ENCODE results near the gene CCL5. TPM values are rescaled to one million over a fixed set of nuclear protein-coding genes. Genes with fewer than 3 reads are reported as not detected.

Gene CCL5
- total RNA-seq, 1 experiment from 2014 or later, result not detected

GRCh38 chr17:35912942-35913341 is 32.8 kb upstream of the CCL5 start:
- no peaks in the 10 kb centered on the region for H4K20me1 ChIP-seq (ENCODE audit: control insufficient read depth, insufficient read depth, insufficient read length)
- Mint-ChIP-seq H3K4me3 (no peak overlapping the region), H3K4me1 (no peaks in the 10 kb centered on the region), H3K9me3 (peaks cover 17 to 59% of the 10 kb centered on the region in 2 experiments), H3K27me3 (ENCODE audit: low read depth) (peaks cover 15% of the 10 kb centered on the region), H3K36me3 (ENCODE audit: insufficient read depth in 1 of 3, low read depth in 3 of 3) (peaks cover 3 to 21% (median 11%) of the 10 kb centered on the region in 3 experiments), H3K27ac (no peak overlapping the region)
- no peaks in the 10 kb centered on the region for H3K4me1 ChIP-seq (ENCODE audit: insufficient read depth, low read length)
- H3K27me3 ChIP-seq (ENCODE audit: insufficient read depth, low read length), result no peaks in the 10 kb centered on the region
- H2BK20ac ChIP-seq (ENCODE audit: low read depth, low read length, poor library complexity, severe bottlenecking), result no peak overlapping the region
- H4K8ac ChIP-seq (replicated peaks; ENCODE audit: insufficient read length, low read depth, low read length), result no peak overlapping the region
- H3K27ac ChIP-seq (ENCODE audit: insufficient read length, low read depth, low read length), result no peak overlapping the region
- H2BK5ac ChIP-seq (ENCODE audit: insufficient read length, low read length), result no peak overlapping the region
- H4K91ac ChIP-seq (ENCODE audit: insufficient read length, low read depth, low read length), result no peak overlapping the region
- DNase-seq, result no peak
- H3K23ac ChIP-seq (ENCODE audit: insufficient read length, low read depth, low read length), result no peak overlapping the region
- H3K79me1 ChIP-seq (ENCODE audit: insufficient read depth, low read depth, low read length, poor library complexity, severe bottlenecking), result no peaks in the 10 kb centered on the region
- no peak overlapping the region for H3T11ph ChIP-seq (ENCODE audit: low read length)
- H2BK12ac ChIP-seq (ENCODE audit: insufficient read length, low read depth, low read length), result no peak overlapping the region
- H3K18ac ChIP-seq (ENCODE audit: insufficient read length, low read depth, low read length), result no peak overlapping the region
- WGBS (ENCODE audit: extremely low coverage, insufficient read length, low lambda C conversion rate), result no CpG with 5 or more reads among the region's 2 CpGs
- no peaks in the 10 kb centered on the region for H3K23me2 ChIP-seq (ENCODE audit: insufficient read length, low read depth, low read length, poor library complexity, severe bottlenecking)
- H4K5ac ChIP-seq (ENCODE audit: insufficient read length, low read depth, low read length), result no peak overlapping the region
- H2AK5ac ChIP-seq (ENCODE audit: insufficient read length, low read length), result no peak overlapping the region
- no peak overlapping the region for H3K4me2 ChIP-seq (ENCODE audit: insufficient read depth, insufficient read length, low read length)
- H3K9ac ChIP-seq (ENCODE audit: extremely low read depth, insufficient read length, low read length), result no peak overlapping the region
- H2BK120ac ChIP-seq (ENCODE audit: low read depth, low read length, poor library complexity, severe bottlenecking), result no peak overlapping the region
- no peak overlapping the region for H3K14ac ChIP-seq (ENCODE audit: insufficient read depth, low read length)
- TF ChIP-seq CTCF (conservative IDR thresholded peaks at IDR 0.05), result no peak
- H2AFZ ChIP-seq (ENCODE audit: low read length), result no peak overlapping the region
- H3K4ac ChIP-seq (ENCODE audit: low read depth, low read length), result no peak overlapping the region
- no peak overlapping the region for H2BK15ac ChIP-seq (ENCODE audit: low read depth, low read length)
- H3K56ac ChIP-seq (ENCODE audit: insufficient read length, low read depth, low read length), result no peak overlapping the region
- no peaks in the 10 kb centered on the region for H3K9me3 ChIP-seq (ENCODE audit: control insufficient read depth, low read depth, low read length)
- 0 out of 2 replicates have a peak, but pooled peaks cover 1% of the 10 kb centered on the region for H3K79me2 ChIP-seq (ENCODE audit: insufficient read depth, low read length)

Data from H9 (cell line).